Astrocyte (in vitro differentiated cells and primary cell): ENCODE data around the gene MUSK. TPM values are rescaled to one million over a fixed set of nuclear protein-coding genes. Genes with fewer than 3 reads are reported as not detected.

Experiments
- DNase-seq: peaks from one replicate; pipeline ENCODE4 v3.0.0-alpha.2; 2010; ENCODE audit warnings: low read depth
- FAIRE-seq: peaks from 2 replicates; lab custom pipeline; 2011; peaks lifted over from hg19 to GRCh38; lab: Jason Lieb, UNC
- H2AFZ ChIP-seq: 2 replicates; pipeline ENCODE4 v1.6.0; 2012; ENCODE audit warnings: low read depth, low read length, inconsistent platforms
- H3K27ac ChIP-seq: 2 replicates; pipeline ENCODE4 v1.5.1; 2011; ENCODE audit warnings: low read depth, low read length, inconsistent platforms
- H3K27me3 ChIP-seq: 2 replicates; pipeline ENCODE4 v1.6.0; 2011; ENCODE audit warnings: low read length, inconsistent platforms; ENCODE audit not compliant: insufficient read depth
- H3K36me3 ChIP-seq: 2 replicates; pipeline ENCODE4 v1.5.1; 2011; ENCODE audit warnings: low read length, inconsistent platforms; ENCODE audit not compliant: insufficient read depth
- H3K4me1 ChIP-seq: 2 replicates; pipeline ENCODE4 v1.5.1; 2011; ENCODE audit warnings: low read length, inconsistent platforms; ENCODE audit not compliant: insufficient read depth
- H3K4me2 ChIP-seq: 2 replicates; pipeline ENCODE4 v1.6.0; 2012; ENCODE audit warnings: low read length, inconsistent platforms
- H3K4me3 ChIP-seq: 2 replicates; pipeline ENCODE4 v1.5.1; 2011; ENCODE audit warnings: low read depth, mild to moderate bottlenecking, low read length, inconsistent platforms; ENCODE audit not compliant: insufficient read depth
- H3K79me2 ChIP-seq: 2 replicates; pipeline ENCODE4 v1.6.0; 2012; ENCODE audit warnings: mild to moderate bottlenecking, low read length, inconsistent platforms; ENCODE audit not compliant: insufficient read depth
- H3K9ac ChIP-seq: 2 replicates; pipeline ENCODE4 v1.6.0; 2012; ENCODE audit warnings: mild to moderate bottlenecking, low read length, inconsistent platforms
- H3K9me3 ChIP-seq: 2 replicates; pipeline ENCODE4 v1.5.1; 2012; ENCODE audit warnings: low read depth, mild to moderate bottlenecking, low read length, inconsistent platforms; ENCODE audit not compliant: insufficient read depth
- H4K20me1 ChIP-seq: 2 replicates; pipeline ENCODE4 v1.6.0; 2012; ENCODE audit warnings: low read length, inconsistent platforms; ENCODE audit not compliant: insufficient read depth
- H3K27ac Mint-ChIP-seq: one replicate; pipeline ENCODE4 v1.8.0; 2021; ENCODE audit warnings: mild to moderate bottlenecking, mixed read lengths; ENCODE audit not compliant: unreplicated experiment
- H3K27me3 Mint-ChIP-seq: one replicate; pipeline ENCODE4 v1.8.0; 2021; ENCODE audit warnings: low read depth, mixed read lengths; ENCODE audit not compliant: unreplicated experiment
- H3K36me3 Mint-ChIP-seq: one replicate; pipeline ENCODE4 v1.8.0; 2021; ENCODE audit warnings: low read depth, mixed read lengths; ENCODE audit not compliant: unreplicated experiment
- H3K4me1 Mint-ChIP-seq: one replicate; pipeline ENCODE4 v1.8.0; 2021; ENCODE audit warnings: low read depth, mixed read lengths; ENCODE audit not compliant: unreplicated experiment
- H3K4me3 Mint-ChIP-seq: one replicate; pipeline ENCODE4 v1.8.0; 2021; ENCODE audit warnings: mild to moderate bottlenecking, moderate library complexity, mixed read lengths; ENCODE audit not compliant: unreplicated experiment
- H3K9me3 Mint-ChIP-seq: one replicate; pipeline ENCODE4 v1.8.0; 2021; ENCODE audit warnings: mild to moderate bottlenecking, mixed read lengths; ENCODE audit not compliant: unreplicated experiment
- CTCF ChIP-seq: IDR thresholded peaks from 2 replicates; pipeline ENCODE4 v1.5.1; 2011; ENCODE audit warnings: low read depth, mild to moderate bottlenecking, inconsistent platforms, low read length, moderate library complexity; ENCODE audit not compliant: insufficient read depth
- EZH2 ChIP-seq: IDR thresholded peaks from 2 replicates; pipeline ENCODE4 v1.6.1; 2012; ENCODE audit warnings: mild to moderate bottlenecking, low read length, inconsistent platforms; ENCODE audit not compliant: insufficient read depth
- total RNA-seq: library from RNA; stranded (reverse); gene quantifications from 2 replicates; pipeline ENCODE4 v1.2.1, GENCODE V29; 2021

Gene MUSK
- total RNA-seq, 1 donor from 2014 or later = not detected

GRCh38 chr9:110750272-110750671 is 81.7 kb downstream of the MUSK start:
- FAIRE-seq (no peak), DNase-seq (no peak)
- H3K9me3 Mint-ChIP-seq = peaks cover 3% of the 10 kb centered on the region
- Histone ChIP-seq H3K27me3 (no peaks in the 10 kb centered on the region), H3K4me2 (no peak overlapping the region), H3K27ac (no peak overlapping the region), H3K9me3 (no peaks in the 10 kb centered on the region), H3K79me2 (no peaks in the 10 kb centered on the region), H3K4me1 (peaks cover 23% of the 10 kb centered on the region), H3K4me3 (no peak overlapping the region), H2AFZ (no peak overlapping the region), H3K9ac (no peak overlapping the region), H4K20me1 (no peaks in the 10 kb centered on the region), H3K36me3 (no peaks in the 10 kb centered on the region)
- TF ChIP-seq EZH2 (no peak), CTCF (no peak)
- H3K36me3 Mint-ChIP-seq = no peaks in the 10 kb centered on the region
- H3K4me1 Mint-ChIP-seq = peaks cover 9% of the 10 kb centered on the region
- H3K27me3 Mint-ChIP-seq = peaks cover 2% of the 10 kb centered on the region
- H3K4me3 Mint-ChIP-seq = no peak overlapping the region
- no peak overlapping the region for H3K27ac Mint-ChIP-seq

- TF ChIP-seq CTCF (no peak), EZH2 (no peak)
- H3K36me3 ChIP-seq = no peaks in the 10 kb centered on the region
- Mint-ChIP-seq H3K4me3 (no peak overlapping the region), H3K36me3 (no peaks in the 10 kb centered on the region), H3K27me3 (peaks cover 2% of the 10 kb centered on the region), H3K9me3 (peaks cover under 1% of the 10 kb centered on the region), H3K4me1 (peaks cover 3% of the 10 kb centered on the region), H3K27ac (no peak overlapping the region)
- no peak overlapping the region for H3K9ac ChIP-seq
- H2AFZ ChIP-seq = peak overlapping the region; percentile 26
- H3K27ac ChIP-seq = peak overlapping the region; percentile 56
- no peaks in the 10 kb centered on the region for H3K79me2 ChIP-seq
- H3K4me3 ChIP-seq = no peak overlapping the region
- FAIRE-seq = no peak
- no peak for DNase-seq
- no peaks in the 10 kb centered on the region for H3K9me3 ChIP-seq
- H3K27me3 ChIP-seq = no peaks in the 10 kb centered on the region
- H3K4me1 ChIP-seq = peaks cover 11% of the 10 kb centered on the region
- H3K4me2 ChIP-seq = peak overlapping the region; percentile 46
- no peaks in the 10 kb centered on the region for H4K20me1 ChIP-seq
Measured at GRCh38 chr9:110751971-110752370, 83.4 kb downstream of the MUSK start.

- Histone ChIP-seq H4K20me1 (no peaks in the 10 kb centered on the region), H3K4me2 (peak overlapping the region; percentile 46), H3K27ac (peak overlapping the region; percentile 56), H3K79me2 (no peaks in the 10 kb centered on the region), H3K4me1 (peaks cover 11% of the 10 kb centered on the region), H3K36me3 (no peaks in the 10 kb centered on the region), H3K4me3 (no peak overlapping the region), H3K9ac (no peak overlapping the region), H3K27me3 (no peaks in the 10 kb centered on the region), H3K9me3 (no peaks in the 10 kb centered on the region), H2AFZ (no peak overlapping the region)
- Mint-ChIP-seq H3K4me3 (no peak overlapping the region), H3K36me3 (no peaks in the 10 kb centered on the region), H3K27ac (no peak overlapping the region), H3K9me3 (no peaks in the 10 kb centered on the region), H3K27me3 (peaks cover 2% of the 10 kb centered on the region), H3K4me1 (peaks cover 3% of the 10 kb centered on the region)
- TF ChIP-seq EZH2 (no peak), CTCF (no peak)
- peak; percentile 72 for FAIRE-seq
- DNase-seq = peak; percentile 93
Measured at GRCh38 chr9:110752766-110753165, 84.2 kb downstream of the MUSK start.
